Neural cell (in vitro differentiated cells): ENCODE results near the gene BPGM.
"Not testable (repeated sequence)": the region's sequence is repeated elsewhere in the genome, so short reads cannot be mapped to it uniquely, and the experiment has no call there.

Experiments
- SMC3 ChIP-seq: fragments of 450-650 bp; conservative IDR thresholded peaks from 2 replicates; pipeline ENCODE4 v1.6.1; 2014; ENCODE audit warnings: antibody characterized with exemption, mild to moderate bottlenecking, moderate library complexity; ENCODE audit not compliant: poor library complexity
- TF ChIP-seq, protein P1 (sequence below): fragments of 450-650 bp; IDR thresholded peaks from 2 replicates; pipeline ENCODE4 v1.5.1; 2014; ENCODE audit warnings: antibody characterized with exemption, mild to moderate bottlenecking, moderate library complexity; ENCODE audit not compliant: poor library complexity, severe bottlenecking

DNA sequence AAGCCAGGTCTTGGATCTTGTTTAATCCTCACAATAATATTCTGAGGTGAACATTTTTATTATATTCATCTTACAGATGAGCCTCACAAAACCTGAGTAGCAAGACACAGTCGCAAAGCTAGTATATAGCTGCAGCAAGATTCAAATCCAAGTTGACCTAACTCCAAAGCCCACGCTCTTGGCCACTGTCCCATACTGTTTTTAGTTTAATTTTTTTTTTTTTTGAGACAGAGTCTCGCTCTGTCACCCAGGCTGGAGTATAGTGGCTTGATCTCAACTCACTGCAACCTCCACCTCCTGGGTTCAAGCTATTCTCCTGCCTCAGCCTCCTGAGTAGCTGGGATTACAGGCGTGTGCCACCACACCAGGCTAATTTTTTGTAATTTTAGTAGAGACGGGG, 42.9 kb downstream of the BPGM start:
- not testable (repeated sequence) for TF ChIP-seq SMC3
- TF ChIP-seq, protein P1, sequence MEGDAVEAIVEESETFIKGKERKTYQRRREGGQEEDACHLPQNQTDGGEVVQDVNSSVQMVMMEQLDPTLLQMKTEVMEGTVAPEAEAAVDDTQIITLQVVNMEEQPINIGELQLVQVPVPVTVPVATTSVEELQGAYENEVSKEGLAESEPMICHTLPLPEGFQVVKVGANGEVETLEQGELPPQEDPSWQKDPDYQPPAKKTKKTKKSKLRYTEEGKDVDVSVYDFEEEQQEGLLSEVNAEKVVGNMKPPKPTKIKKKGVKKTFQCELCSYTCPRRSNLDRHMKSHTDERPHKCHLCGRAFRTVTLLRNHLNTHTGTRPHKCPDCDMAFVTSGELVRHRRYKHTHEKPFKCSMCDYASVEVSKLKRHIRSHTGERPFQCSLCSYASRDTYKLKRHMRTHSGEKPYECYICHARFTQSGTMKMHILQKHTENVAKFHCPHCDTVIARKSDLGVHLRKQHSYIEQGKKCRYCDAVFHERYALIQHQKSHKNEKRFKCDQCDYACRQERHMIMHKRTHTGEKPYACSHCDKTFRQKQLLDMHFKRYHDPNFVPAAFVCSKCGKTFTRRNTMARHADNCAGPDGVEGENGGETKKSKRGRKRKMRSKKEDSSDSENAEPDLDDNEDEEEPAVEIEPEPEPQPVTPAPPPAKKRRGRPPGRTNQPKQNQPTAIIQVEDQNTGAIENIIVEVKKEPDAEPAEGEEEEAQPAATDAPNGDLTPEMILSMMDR = not testable (repeated sequence)
